ENCODE measurements around the gene ABHD12.
"Not testable (repeated sequence)": the region's sequence is repeated elsewhere in the genome, so short reads cannot be mapped to it uniquely, and the experiment has no call there.

ABHD12 gene

DNA sequence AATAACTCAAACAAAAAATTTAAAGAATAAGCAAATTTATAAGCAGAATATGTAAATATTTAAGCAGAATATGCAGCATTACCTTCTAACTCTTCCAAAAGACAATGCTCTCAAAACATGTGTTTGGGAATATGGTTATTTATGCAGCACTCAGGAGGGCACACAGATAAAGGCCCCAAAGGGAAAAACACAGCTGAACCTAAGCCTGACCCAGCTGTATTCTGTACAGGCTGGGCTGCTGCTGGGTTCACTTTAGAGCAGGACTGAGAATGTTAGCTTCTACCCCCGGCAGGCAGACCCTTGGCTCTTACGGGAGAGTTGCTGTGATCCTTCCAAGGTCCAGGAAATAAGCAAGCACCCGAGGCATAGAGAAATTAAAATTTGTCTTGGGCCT is 37.3 kb downstream of the ABHD12 start:
- Mint-ChIP-seq H3K4me1 (ENCODE audit: low read depth) (peaks cover 25% of the 10 kb centered on the region), H3K36me3 (ENCODE audit: low read depth) (no peaks in the 10 kb centered on the region), H3K27me3 (no peaks in the 10 kb centered on the region), H3K4me3 (no peak overlapping the region), H3K27ac (no peak overlapping the region), H3K9me3 (no peaks in the 10 kb centered on the region)
- DNase-seq = no peak

DNA sequence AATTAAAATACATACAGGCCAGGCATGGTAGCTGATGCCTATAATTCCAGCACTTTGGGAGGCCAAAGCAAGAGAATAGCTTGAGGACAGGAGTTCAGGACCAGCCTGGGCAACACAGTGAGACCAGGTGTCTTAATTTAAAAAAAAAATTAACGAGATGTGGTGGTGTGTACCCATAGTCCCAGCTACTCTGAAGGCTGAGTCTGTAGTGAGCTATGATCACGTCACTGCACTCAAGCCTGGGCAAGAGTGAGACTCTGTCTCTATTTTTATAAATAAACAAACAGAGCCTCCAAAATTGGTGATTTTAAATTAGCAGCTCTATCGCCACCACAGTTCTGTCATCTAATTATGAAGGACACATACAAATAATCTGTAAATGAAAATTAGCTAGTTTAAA is 37.9 kb downstream of the ABHD12 start:
- H3K27me3 Mint-ChIP-seq = no peaks in the 10 kb centered on the region
- DNase-seq = no peak
- no peaks in the 10 kb centered on the region for H3K36me3 Mint-ChIP-seq (ENCODE audit: low read depth)
- peaks cover 25% of the 10 kb centered on the region for H3K4me1 Mint-ChIP-seq (ENCODE audit: low read depth)
- no peak overlapping the region for H3K27ac Mint-ChIP-seq
- H3K4me3 Mint-ChIP-seq = no peak overlapping the region
- H3K9me3 Mint-ChIP-seq = no peaks in the 10 kb centered on the region

DNA sequence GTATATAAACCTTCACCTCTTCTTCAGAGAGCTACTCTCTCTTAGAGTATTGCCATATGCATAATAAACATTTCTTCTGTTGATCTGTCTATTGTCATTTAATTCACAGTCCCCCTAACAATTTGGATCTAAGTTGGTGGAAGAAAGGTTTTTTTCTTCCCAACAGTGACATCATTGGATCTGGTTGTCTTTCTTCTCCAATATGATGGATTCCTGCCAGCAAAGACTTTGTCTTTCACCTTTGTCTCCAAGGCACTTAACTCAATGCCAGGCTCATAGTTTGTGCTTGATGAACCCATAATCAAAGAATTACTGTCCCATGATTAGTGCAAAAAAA is 39.6 kb downstream of the ABHD12 start:
- Mint-ChIP-seq H3K4me3 (no peak overlapping the region), H3K9me3 (no peaks in the 10 kb centered on the region), H3K27ac (no peak overlapping the region), H3K27me3 (no peaks in the 10 kb centered on the region), H3K4me1 (ENCODE audit: low read depth) (peaks cover 23% of the 10 kb centered on the region), H3K36me3 (ENCODE audit: low read depth) (no peaks in the 10 kb centered on the region)
- no peak for DNase-seq

DNA sequence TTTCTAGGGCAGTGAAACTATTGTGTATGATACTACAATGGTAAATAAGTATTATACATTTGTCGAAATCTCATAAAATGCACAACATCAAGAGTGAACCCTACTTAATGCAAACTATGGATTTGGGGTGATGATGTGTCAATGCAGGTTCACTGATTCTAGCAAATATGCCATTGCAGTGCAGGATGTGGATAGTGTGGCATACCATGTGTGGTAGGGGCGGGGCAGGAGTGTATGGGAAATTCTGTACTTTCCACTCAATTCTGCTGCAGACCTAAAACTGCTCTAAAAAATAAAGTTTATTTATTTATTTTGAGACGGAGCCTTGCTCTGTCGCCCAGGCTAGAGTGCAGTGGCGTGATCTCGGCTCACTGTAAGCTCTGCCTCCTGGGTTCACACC is 44.3 kb downstream of the ABHD12 start:
- no peaks in the 10 kb centered on the region for H3K27me3 Mint-ChIP-seq
- H3K36me3 Mint-ChIP-seq (ENCODE audit: low read depth) = peaks cover 9% of the 10 kb centered on the region
- DNase-seq = no peak
- H3K27ac Mint-ChIP-seq = no peak overlapping the region
- no peaks in the 10 kb centered on the region for H3K9me3 Mint-ChIP-seq
- H3K4me3 Mint-ChIP-seq = no peak overlapping the region
- H3K4me1 Mint-ChIP-seq (ENCODE audit: low read depth) = peaks cover 44% of the 10 kb centered on the region

DNA sequence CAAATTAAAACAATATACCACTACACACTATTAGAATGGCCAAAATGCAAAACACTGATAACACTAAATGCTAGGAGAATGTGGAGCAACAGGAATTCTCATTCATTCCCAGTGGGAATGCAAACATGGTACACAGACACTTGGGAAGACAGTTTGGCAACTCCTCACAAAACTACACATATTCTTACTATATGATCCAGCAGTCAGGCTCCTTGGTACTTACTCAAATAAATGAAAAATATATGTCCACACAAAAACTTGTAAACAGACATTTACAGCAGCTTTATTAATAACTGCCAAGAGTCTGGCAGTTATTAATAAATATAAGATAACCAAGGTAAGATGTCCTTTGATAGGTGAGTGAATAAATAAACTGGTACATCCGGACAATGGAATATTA is 44.9 kb downstream of the ABHD12 start:
- Mint-ChIP-seq H3K4me1 (ENCODE audit: low read depth) (peaks cover 49% of the 10 kb centered on the region), H3K27me3 (no peaks in the 10 kb centered on the region), H3K27ac (no peak overlapping the region), H3K36me3 (ENCODE audit: low read depth) (peaks cover 9% of the 10 kb centered on the region), H3K9me3 (no peaks in the 10 kb centered on the region), H3K4me3 (no peak overlapping the region)
- no peak for DNase-seq

DNA sequence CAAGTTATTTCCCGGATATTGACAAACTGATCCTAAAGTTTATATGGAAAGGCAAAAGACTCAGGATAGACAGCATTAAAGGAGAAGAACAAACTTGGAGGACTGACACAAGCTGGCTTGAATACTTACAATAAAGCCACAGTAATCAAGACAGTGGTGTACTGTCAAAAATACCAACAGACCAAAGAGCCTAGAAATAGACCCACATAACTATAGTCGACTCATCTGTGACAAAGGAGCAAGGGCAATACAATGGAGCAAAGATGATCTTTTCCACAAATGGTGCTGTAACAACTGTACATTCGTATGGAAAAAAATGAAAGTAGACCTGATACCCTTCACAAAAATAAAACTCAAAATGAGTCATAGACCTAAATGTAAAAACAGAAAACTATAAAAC is 46.0 kb downstream of the ABHD12 start:
- Mint-ChIP-seq H3K27ac (peak overlapping the region; percentile 65), H3K27me3 (no peaks in the 10 kb centered on the region), H3K4me3 (no peak overlapping the region), H3K4me1 (ENCODE audit: low read depth) (peaks cover 52% of the 10 kb centered on the region), H3K36me3 (ENCODE audit: low read depth) (peaks cover 9% of the 10 kb centered on the region), H3K9me3 (no peaks in the 10 kb centered on the region)
- no peak for DNase-seq

DNA sequence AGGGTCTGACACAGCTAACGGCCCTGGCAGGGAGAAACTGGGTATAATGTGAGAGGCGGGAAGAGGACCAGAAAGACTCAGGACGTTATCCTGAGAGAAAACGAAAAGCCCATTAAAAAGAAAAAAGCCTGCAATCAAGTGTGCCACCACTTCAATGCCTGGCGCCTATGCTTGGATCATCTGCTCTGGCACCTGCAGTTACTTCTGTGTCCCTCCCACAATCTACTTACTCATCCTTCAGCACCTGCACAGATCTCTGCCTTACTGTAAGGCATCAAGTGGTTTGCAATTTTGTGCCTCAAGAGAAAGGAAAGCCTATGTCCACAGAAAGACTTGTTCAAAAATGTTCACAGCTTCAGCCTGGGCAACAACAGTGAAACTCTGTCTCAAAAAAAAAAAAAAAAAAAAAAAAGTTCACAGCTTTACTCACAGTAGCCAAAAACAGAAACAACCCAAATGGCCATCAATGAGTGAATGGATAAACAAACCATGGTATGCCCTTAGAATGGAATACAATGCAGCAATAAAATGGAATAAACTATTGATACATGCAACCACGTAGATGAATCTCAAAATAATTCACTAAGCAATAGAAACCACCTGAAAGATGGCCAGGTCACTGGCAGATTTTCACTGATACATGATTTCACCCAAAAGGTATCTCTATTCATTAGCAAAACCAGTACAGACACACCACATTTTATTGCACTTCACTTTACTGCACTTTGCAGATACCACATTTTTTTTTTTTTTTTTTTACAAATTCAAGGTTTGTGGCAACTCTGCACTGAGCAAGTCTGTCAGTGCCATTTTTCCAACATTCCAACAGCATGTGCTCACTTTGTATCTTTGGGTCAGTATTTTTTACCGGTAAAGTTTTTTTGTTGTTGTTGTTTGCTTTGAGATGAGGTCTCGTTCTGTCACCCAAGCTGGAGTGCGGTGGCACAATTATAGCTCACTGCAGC is 48.6 kb downstream of the ABHD12 start:
- no peak for DNase-seq
- Mint-ChIP-seq H3K4me3 (no peak overlapping the region), H3K4me1 (ENCODE audit: low read depth) (peaks cover 50% of the 10 kb centered on the region), H3K27ac (no peak overlapping the region), H3K9me3 (no peaks in the 10 kb centered on the region), H3K27me3 (no peaks in the 10 kb centered on the region), H3K36me3 (ENCODE audit: low read depth) (peaks cover 32% of the 10 kb centered on the region)

DNA sequence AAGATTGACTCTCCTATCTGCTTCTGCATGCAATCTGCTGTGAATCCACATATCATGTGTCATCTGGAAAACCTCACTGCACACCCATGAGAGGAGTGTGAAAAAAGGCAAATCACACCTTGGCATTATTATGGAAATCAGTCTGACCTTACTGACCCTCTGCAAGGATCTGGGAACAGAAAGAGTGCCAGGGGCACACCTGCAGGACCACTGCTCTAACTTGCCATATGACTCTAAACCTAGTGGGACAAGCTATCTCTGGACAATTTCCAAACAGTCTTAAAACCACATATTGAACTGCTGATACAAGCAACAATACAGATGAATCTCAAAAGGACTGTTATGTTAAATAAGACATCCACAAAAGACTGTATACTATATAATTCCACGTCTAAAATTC is 50.3 kb downstream of the ABHD12 start:
- Mint-ChIP-seq H3K4me1 (ENCODE audit: low read depth) (peaks cover 37% of the 10 kb centered on the region), H3K27ac (no peak overlapping the region), H3K27me3 (no peaks in the 10 kb centered on the region), H3K36me3 (ENCODE audit: low read depth) (peaks cover 40% of the 10 kb centered on the region), H3K4me3 (no peak overlapping the region), H3K9me3 (no peaks in the 10 kb centered on the region)
- no peak for DNase-seq

DNA sequence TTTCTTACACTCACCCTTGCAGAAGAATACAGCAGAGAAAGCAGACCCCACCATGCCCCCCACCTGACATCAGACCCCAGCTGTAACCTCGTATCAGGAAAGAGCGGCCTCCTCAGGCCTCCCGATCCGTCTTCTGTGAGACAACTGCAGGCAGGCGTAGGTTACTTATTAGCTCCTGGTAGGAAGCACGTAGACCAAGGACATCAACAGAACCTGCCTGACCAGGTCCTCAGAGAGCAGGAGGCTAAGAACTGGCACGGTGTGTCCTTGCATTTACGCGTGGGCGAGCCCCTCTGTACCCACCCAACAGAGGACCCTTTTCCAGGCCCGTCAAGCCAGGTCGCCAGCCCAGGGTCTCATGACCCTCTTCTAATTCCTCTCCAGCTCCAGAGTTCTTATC is 51.0 kb downstream of the ABHD12 start:
- no peak overlapping the region for H3K27ac Mint-ChIP-seq
- DNase-seq = no peak
- no peak overlapping the region for H3K4me3 Mint-ChIP-seq
- peaks cover 35% of the 10 kb centered on the region for H3K36me3 Mint-ChIP-seq (ENCODE audit: low read depth)
- H3K9me3 Mint-ChIP-seq = no peaks in the 10 kb centered on the region
- H3K4me1 Mint-ChIP-seq (ENCODE audit: low read depth) = peaks cover 31% of the 10 kb centered on the region
- H3K27me3 Mint-ChIP-seq = no peaks in the 10 kb centered on the region

DNA sequence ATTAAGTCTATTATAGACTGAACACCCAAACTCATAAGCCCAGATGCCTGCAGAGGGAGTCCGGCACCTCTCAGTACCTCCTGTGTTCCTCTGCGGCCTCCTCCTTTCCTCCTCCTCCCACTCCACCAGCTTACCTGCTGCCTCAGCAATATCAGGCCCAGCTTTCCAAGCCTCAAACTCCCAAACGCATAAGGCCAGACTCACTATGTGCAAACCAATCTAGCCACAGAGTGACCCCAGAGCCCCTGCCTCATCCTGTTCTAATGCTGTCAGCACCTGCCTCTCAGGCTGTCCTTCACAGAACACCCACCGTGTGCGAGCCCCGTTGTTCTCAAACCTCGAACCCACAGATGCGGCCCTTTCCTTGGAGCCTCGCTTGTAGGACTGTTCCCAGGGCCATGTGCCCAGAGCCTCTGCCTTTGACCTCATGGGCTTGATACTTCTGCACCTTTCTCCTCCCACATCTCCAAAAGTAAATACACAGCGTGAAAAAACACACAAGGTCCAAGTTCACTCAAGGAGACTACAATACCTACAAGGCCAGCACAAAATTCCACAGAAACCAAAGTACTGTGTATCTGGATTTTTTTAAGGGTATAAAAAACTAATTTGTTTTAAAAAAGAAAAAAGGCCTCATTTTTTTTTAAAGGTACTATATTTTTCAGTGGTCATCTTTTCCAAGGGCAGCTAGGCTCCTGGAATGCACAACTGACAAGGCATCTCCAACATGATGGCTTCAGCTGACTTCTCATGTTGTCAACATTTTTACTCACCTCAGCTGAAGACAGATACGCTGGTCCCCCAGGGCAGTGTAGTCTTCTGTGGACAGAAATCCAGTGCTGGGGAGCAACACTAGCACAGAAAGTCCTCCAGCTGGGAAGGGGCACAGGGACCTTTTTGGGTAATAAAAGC is 52.3 kb downstream of the ABHD12 start:
- H3K27me3 Mint-ChIP-seq = no peaks in the 10 kb centered on the region
- no peak overlapping the region for H3K27ac Mint-ChIP-seq
- peaks cover 22% of the 10 kb centered on the region for H3K4me1 Mint-ChIP-seq (ENCODE audit: low read depth)
- no peak overlapping the region for H3K4me3 Mint-ChIP-seq
- no peak for DNase-seq
- H3K9me3 Mint-ChIP-seq = no peaks in the 10 kb centered on the region
- H3K36me3 Mint-ChIP-seq (ENCODE audit: low read depth) = peaks cover 35% of the 10 kb centered on the region

DNA sequence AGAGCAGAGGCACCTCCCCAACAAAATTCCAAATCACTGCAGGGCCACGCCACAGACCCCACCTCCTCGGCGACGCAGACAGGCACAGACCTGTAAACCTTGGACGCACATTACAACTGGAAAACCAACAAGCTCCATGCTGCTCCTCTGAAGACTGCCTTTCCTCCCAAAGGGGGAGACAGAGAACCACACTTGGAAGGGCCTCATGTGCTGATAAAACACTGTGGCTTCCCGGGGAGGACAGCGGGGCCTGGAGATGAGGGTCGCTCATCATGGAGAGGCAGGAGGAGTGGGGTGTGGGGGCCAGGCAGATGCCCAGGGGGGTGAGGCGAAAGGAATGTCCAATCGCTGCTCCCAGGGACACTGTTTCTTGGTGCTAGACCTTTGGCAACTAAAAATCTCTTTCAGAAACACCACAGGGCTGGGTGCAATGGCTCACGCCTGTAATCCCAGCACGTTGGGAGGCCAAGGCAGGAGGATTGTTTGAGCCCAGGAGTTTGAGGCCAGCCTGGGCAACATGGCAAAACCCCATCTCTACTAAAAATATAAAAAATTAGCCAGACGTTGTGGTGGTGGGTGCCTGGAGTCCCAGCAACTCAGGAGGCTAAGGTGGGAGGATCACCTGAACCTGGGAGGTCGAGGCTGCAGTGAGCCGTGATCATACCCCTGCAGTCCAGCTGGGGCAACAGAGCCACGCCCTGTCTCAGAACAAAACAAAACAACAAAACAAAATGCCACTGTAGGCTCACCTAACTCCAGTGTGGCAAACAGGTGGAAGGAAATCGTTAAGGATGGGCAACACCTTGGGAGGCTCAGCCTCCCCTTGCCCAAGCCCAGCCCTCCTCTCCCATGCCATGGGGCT is 53.8 kb downstream of the ABHD12 start:
- Mint-ChIP-seq H3K9me3 (no peaks in the 10 kb centered on the region), H3K4me3 (no peak overlapping the region), H3K36me3 (ENCODE audit: low read depth) (peaks cover 35% of the 10 kb centered on the region), H3K27me3 (no peaks in the 10 kb centered on the region), H3K27ac (no peak overlapping the region), H3K4me1 (ENCODE audit: low read depth) (peaks cover 13% of the 10 kb centered on the region)
- no peak for DNase-seq

DNA sequence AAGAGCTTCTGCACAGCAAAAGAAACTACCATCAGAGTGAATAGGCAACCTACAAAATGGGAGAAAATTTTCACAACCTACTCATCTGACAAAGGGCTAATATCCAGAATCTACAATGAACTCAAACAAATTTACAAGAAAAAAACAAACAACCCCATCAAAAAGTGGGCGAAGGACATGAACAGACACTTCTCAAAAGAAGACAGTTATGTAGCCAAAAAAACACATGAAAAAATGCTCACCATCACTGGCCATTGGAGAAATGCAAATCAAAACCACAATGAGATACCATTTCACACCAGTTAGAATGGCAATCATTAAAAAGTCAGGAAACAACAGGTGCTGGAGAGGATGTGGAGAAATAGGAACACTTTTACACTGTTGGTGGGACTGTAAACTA is 55.7 kb downstream of the ABHD12 start:
- H3K9me3 Mint-ChIP-seq, DNase-seq, H3K4me3 Mint-ChIP-seq, H3K27me3 Mint-ChIP-seq, H3K27ac Mint-ChIP-seq: not testable (repeated sequence)
- H3K4me1 Mint-ChIP-seq (ENCODE audit: low read depth) = peaks cover 11% of the 10 kb centered on the region
- peaks cover 35% of the 10 kb centered on the region for H3K36me3 Mint-ChIP-seq (ENCODE audit: low read depth)

DNA sequence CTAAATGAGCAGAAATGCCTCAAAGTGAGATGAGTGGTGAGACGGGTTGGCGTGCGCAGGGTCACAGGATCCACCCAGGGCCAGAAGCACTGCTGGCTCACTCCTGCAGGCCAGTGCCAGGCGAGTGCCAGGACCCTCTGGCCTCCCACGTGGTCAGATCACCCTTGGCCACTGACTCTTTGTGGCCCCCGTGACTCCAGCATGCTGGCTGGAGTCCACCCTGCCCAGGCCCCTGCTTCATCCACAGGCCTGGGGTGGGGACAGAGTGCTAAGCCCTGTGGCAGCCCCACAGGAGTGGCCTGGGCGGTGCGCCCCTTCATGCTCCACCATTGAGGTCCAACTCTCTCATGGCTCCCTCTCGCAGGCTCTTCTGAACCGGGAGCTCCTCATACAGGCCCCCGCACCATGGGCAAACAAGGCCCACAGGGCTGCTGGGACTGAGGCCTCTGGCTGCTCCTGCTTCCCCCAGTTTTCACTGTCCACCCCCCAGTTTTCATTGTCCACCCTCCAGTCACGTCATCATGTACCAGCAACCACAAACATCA is 61.6 kb downstream of the ABHD12 start:
- DNase-seq = no peak
- H3K27me3 Mint-ChIP-seq = no peaks in the 10 kb centered on the region
- H3K36me3 Mint-ChIP-seq (ENCODE audit: low read depth) = peaks cover 9% of the 10 kb centered on the region
- no peak overlapping the region for H3K4me3 Mint-ChIP-seq
- no peaks in the 10 kb centered on the region for H3K9me3 Mint-ChIP-seq
- peaks cover 25% of the 10 kb centered on the region for H3K4me1 Mint-ChIP-seq (ENCODE audit: low read depth)
- H3K27ac Mint-ChIP-seq = no peak overlapping the region
